K562 (cell line): ENCODE results near the gene SRD5A2. TPM values are rescaled to one million over a fixed set of nuclear protein-coding genes. Genes with fewer than 3 reads are reported as not detected.

ENCODE experiments used
- ATAC-seq: fragments of 200-7000 bp; cut with Tn5 transposase; 3 replicates; pipeline ENCODE4 v1.9.1; 2020; ENCODE audit warnings: moderate library complexity
- BruUV-seq: library from RNA; stranded (reverse); fragments of 400-500 nt; replicated peaks from 2 replicates; lab custom pipeline; 2021; lab: Mats Ljungman, UMichigan
- CTCF ChIA-PET: fragments of 300-600 bp; formaldehyde crosslinking; extraction: SDS; loops from one replicate; lab custom pipeline; 2021; ENCODE audit warnings: low intra/inter-chr PET ratio; lab: Yijun Ruan, JAX
- POLR2A ChIA-PET: fragments of 300-600, 350-650 bp; sonication (Branson Sonifier 250); formaldehyde crosslinking; extraction: SDS; loops from one replicate; lab custom pipeline; 2021; ENCODE audit warnings: antibody characterized with exemption, inconsistent platforms; lab: Yijun Ruan, JAX
- DNase-seq, 4 experiments: peaks; one replicate each; pipeline versions ENCODE4 v3.0.0 to v3.0.0-alpha.2; 2011 to 2018; ENCODE audit warnings: low spot score in 3 of 4, mixed read lengths in 3 of 4; ENCODE audit errors: extremely low read depth in 1 of 4
- FAIRE-seq: peaks from 2 replicates; lab custom pipeline; 2011; peaks lifted over from hg19 to GRCh38; lab: Jason Lieb, UNC
- H2AFZ ChIP-seq: 2 replicates; pipeline ENCODE4 v1.6.0; 2011; ENCODE audit warnings: low read depth, low read length, control low read depth, inconsistent platforms
- H3K27ac ChIP-seq: fragments of 200-600 bp; 3 replicates; pipeline ENCODE4 v1.8.0; 2011; ENCODE audit warnings: low read depth, mild to moderate bottlenecking, control low read depth, inconsistent platforms, low read length, moderate library complexity, mixed read lengths; ENCODE audit errors: extremely low read depth
- H3K27me3 ChIP-seq, 2 experiments: fragments of 300-600 bp in 1 of 2; 2 replicates in 1 of 2; 3 replicates in 1 of 2; pipeline versions ENCODE4 v1.6.0 to v1.8.0; 2011; ENCODE audit warnings: inconsistent platforms in 2 of 2, low read length in 2 of 2, mild to moderate bottlenecking in 1 of 2, mixed read lengths in 1 of 2, moderate library complexity in 1 of 2; ENCODE audit not compliant: control insufficient read depth in 2 of 2, insufficient read depth in 2 of 2
- H3K36me3 ChIP-seq: fragments of 300-600 bp; 3 replicates; pipeline ENCODE4 v1.8.0; 2011; ENCODE audit warnings: mild to moderate bottlenecking, low read length, inconsistent platforms; ENCODE audit not compliant: control insufficient read depth, insufficient read depth
- H3K4me1 ChIP-seq, 2 experiments: fragments of 200-600 bp in 1 of 2; replicated peaks in 1 of 2; 2 replicates in 1 of 2; 3 replicates in 1 of 2; pipeline versions ENCODE4 v1.5.1 to v1.8.0; 2011; ENCODE audit warnings: inconsistent platforms in 2 of 2, low read length in 2 of 2, mild to moderate bottlenecking in 1 of 2, mixed read lengths in 1 of 2, moderate library complexity in 1 of 2; ENCODE audit not compliant: control insufficient read depth in 2 of 2, insufficient read depth in 2 of 2
- H3K4me2 ChIP-seq: 2 replicates; pipeline ENCODE4 v1.6.1; 2011; ENCODE audit warnings: low read length, control low read depth, inconsistent platforms, mixed read lengths; ENCODE audit not compliant: insufficient read depth
- H3K4me3 ChIP-seq: fragments of 200-600 bp; sonication (generic), shearing (Covaris generic); 2 replicates; pipeline ENCODE4 v1.5.1; 2016; ENCODE audit warnings: control low read depth, inconsistent platforms
- H3K79me2 ChIP-seq: fragments of 200-600 bp; 3 replicates; pipeline ENCODE4 v1.8.0; 2011; ENCODE audit warnings: low read length, inconsistent platforms; ENCODE audit not compliant: control insufficient read depth, insufficient read depth
- H3K9ac ChIP-seq, 2 experiments: 2 replicates each; pipeline versions ENCODE4 v1.6.0 to v1.6.1; 2011; ENCODE audit warnings: low read depth in 2 of 2, low read length in 2 of 2, control low read depth in 1 of 2, inconsistent platforms in 1 of 2, mild to moderate bottlenecking in 1 of 2, mixed read lengths in 1 of 2; ENCODE audit not compliant: insufficient read depth in 1 of 2
- H3K9me1 ChIP-seq: one replicate; pipeline ENCODE4 v1.6.0; 2011; ENCODE audit warnings: inconsistent platforms, mild to moderate bottlenecking, low read length, moderate library complexity; ENCODE audit not compliant: control insufficient read depth, insufficient read depth
- H3K9me3 ChIP-seq: replicated peaks from 2 replicates; pipeline ENCODE4 v1.5.1; 2011; ENCODE audit warnings: low read depth, low read length, inconsistent platforms; ENCODE audit not compliant: control insufficient read depth, insufficient read depth
- H4K20me1 ChIP-seq: replicated peaks from 2 replicates; pipeline ENCODE4 v1.6.1; 2011; ENCODE audit warnings: low read length, inconsistent platforms, mixed read lengths; ENCODE audit not compliant: control insufficient read depth, insufficient read depth
- ARHGAP35 ChIP-seq: fragments of 450-650 bp; IDR thresholded peaks from 2 replicates; pipeline ENCODE4 v1.6.1; 2018; ENCODE audit not compliant: partially characterized antibody
- BRD4 ChIP-seq: fragments of 200-600 bp; sonication (generic); IDR thresholded peaks from 2 replicates; pipeline ENCODE4 v1.6.1; 2017; ENCODE audit warnings: inconsistent platforms
- FOXK2 ChIP-seq, 2 experiments: fragments of 450-650 bp; IDR thresholded peaks in 1 of 2; conservative IDR thresholded peaks in 1 of 2; 2 replicates each; pipeline ENCODE4 v1.6.1; 2016; ENCODE audit warnings: low read depth in 2 of 2, mild to moderate bottlenecking in 1 of 2
- KAT8 ChIP-seq: fragments of 450-650 bp; IDR thresholded peaks from 2 replicates; pipeline ENCODE4 v1.6.1; 2016; ENCODE audit warnings: low read depth, mild to moderate bottlenecking
- NCOA2 ChIP-seq, 2 experiments: fragments of 450-650 bp; IDR thresholded peaks; 2 replicates each; pipeline ENCODE4 v1.6.1; 2018; ENCODE audit warnings: mild to moderate bottlenecking in 2 of 2, moderate library complexity in 1 of 2; ENCODE audit not compliant: partially characterized antibody in 2 of 2
- PHF21A ChIP-seq: fragments of 450-650 bp; IDR thresholded peaks from 2 replicates; pipeline ENCODE4 v1.6.1; 2017; ENCODE audit warnings: low read depth, borderline replicate concordance
- POLR2G ChIP-seq: fragments of 200-400 bp; formaldehyde crosslinking; IDR thresholded peaks from 2 replicates; pipeline ENCODE4 v1.6.1; 2017; ENCODE audit warnings: low read depth, mild to moderate bottlenecking, antibody characterized with exemption, low read length, moderate library complexity
- ZBTB49 ChIP-seq: sonication (generic); formaldehyde crosslinking; IDR thresholded peaks from 2 replicates; pipeline ENCODE4 v1.8.0; 2022; ENCODE audit warnings: missing genetic modification reagents, mild to moderate bottlenecking, borderline replicate concordance
- ZEB2 ChIP-seq: fragments of 450-650 bp; IDR thresholded peaks from 2 replicates; pipeline ENCODE4 v1.6.1; 2016
- ZNF511 ChIP-seq: sonication (generic); formaldehyde crosslinking; IDR thresholded peaks from 2 replicates; pipeline ENCODE4 v1.8.0; 2022; ENCODE audit warnings: mild to moderate bottlenecking, missing genetic modification reagents
- ZNF518B ChIP-seq: fragments of 250-450 bp; sonication (Bioruptor Pico); IDR thresholded peaks from 2 replicates; pipeline ENCODE4 v1.5.0; 2021; ENCODE audit warnings: mild to moderate bottlenecking, moderate library complexity
- WGBS: fragments of 100-300 bp; shearing (Covaris generic); methylation state at CpG from one replicate; pipeline ENCODE4 v1.1.6; 2016; ENCODE audit warnings: low coverage, mixed read lengths; ENCODE audit not compliant: insufficient coverage; ENCODE audit errors: missing lambda C conversion rate; 5-methylcytosine and 5-hydroxymethylcytosine counted together
- in situ Hi-C: fragments of 300-500 bp; cut with MboI; formaldehyde crosslinking; loops from 4 replicates; pipeline ENCODE4 v1.15.0; 2018; ENCODE audit warnings: inconsistent platforms, mixed read lengths
- intact Hi-C: fragments of 100-400 bp; cut with micrococcal nuclease; formaldehyde crosslinking; loops from 2 replicates; pipeline ENCODE4 v1.14.2; 2022
- polyA plus RNA-seq, 8 experiments: library from polyadenylated mRNA; depleted of rRNA in 4 of 8; stranded (reverse) in 5 of 8; unstranded in 3 of 8; fragments of >200 nt; fragmentation: Nextera tagmentation in 2 of 8; fragmentation: Illumina TruSeq in 1 of 8; extraction: Ambion mirVana in 2 of 8; extraction: Trizol in 1 of 8; gene quantifications; 2 replicates each; pipeline versions ENCODE4 v1.2.1 to v1.2.3, GENCODE V29; 2011 to 2014; ENCODE audit warnings: inconsistent platforms in 1 of 8, missing spikeins in 1 of 8
- total RNA-seq, 7 experiments: library from RNA; depleted of rRNA in 6 of 7; stranded (reverse); fragments of >200 nt in 6 of 7; fragmentation: Illumina TruSeq in 2 of 7; extraction: Trizol in 2 of 7; gene quantifications; 2 replicates each; pipeline versions ENCODE4 v1.2.1 to v1.2.3, GENCODE V29; 2011 to 2021; ENCODE audit warnings: low replicate concordance in 1 of 7

SRD5A2 gene
- total and polyA plus RNA-seq, 9 of the 15 experiments (the other 6 are each of a cell fraction or from before 2014, with no cell fraction given) = 0.03 TPM; not detected in 8

- no peaks in the 10 kb centered on the region for H3K36me3 ChIP-seq
- H3K4me1 ChIP-seq = no peaks in the 10 kb centered on the region
- BruUV-seq = no TSS peak
- POLR2A ChIA-PET = no interaction called here
- TF ChIP-seq KAT8 (no peak), ZBTB49 (CRISPR knock-in tag) (no peak), ARHGAP35 (no peak)
- FAIRE-seq (no peak), ATAC-seq (no peak), DNase-seq (no peak)
- no peak overlapping the region for H2AFZ ChIP-seq
- in situ Hi-C loops (no loop called here), intact Hi-C loops (no loop called here)
- no peak overlapping the region for H3K4me2 ChIP-seq
- no peaks in the 10 kb centered on the region for H3K9me1 ChIP-seq
- H3K9ac ChIP-seq = no peak overlapping the region
- no peaks in the 10 kb centered on the region for H3K79me2 ChIP-seq
- no peaks in the 10 kb centered on the region for H4K20me1 ChIP-seq
- H3K27ac ChIP-seq = no peak overlapping the region
- H3K9me3 ChIP-seq = no peaks in the 10 kb centered on the region
- no peak overlapping the region for H3K4me3 ChIP-seq
- H3K27me3 ChIP-seq = no peaks in the 10 kb centered on the region
- CTCF ChIA-PET = no interaction called here
- 0% methylated on average over 3 of the region's 3 CpGs for WGBS
Measured at GRCh38 chr2:31606509-31606908, 25.8 kb upstream of the SRD5A2 start.

- no peak overlapping the region for H3K4me3 ChIP-seq
- no peak overlapping the region for H2AFZ ChIP-seq
- in situ Hi-C loops = no loop called here
- H4K20me1 ChIP-seq = no peaks in the 10 kb centered on the region
- H3K9me3 ChIP-seq = no peaks in the 10 kb centered on the region
- intact Hi-C loops = no loop called here
- no peaks in the 10 kb centered on the region for H3K9me1 ChIP-seq
- no peaks in the 10 kb centered on the region for H3K79me2 ChIP-seq
- no peak overlapping the region for H3K9ac ChIP-seq
- BruUV-seq = no TSS peak
- H3K4me2 ChIP-seq = no peak overlapping the region
- no peaks in the 10 kb centered on the region for H3K4me1 ChIP-seq
- FAIRE-seq = no peak
- no peak for DNase-seq
- H3K27ac ChIP-seq = no peak overlapping the region
- POLR2A ChIA-PET = no interaction called here
- CTCF ChIA-PET = no interaction called here
- H3K36me3 ChIP-seq = no peaks in the 10 kb centered on the region
- ATAC-seq = no peak
- H3K27me3 ChIP-seq = no peaks in the 10 kb centered on the region
- TF ChIP-seq POLR2G (no peak), ZNF511 (CRISPR knock-in tag) (no peak), PHF21A (no peak), FOXK2 (conservative IDR thresholded peaks at IDR 0.05 in 1 of 2, IDR thresholded peaks at IDR 0.05 in 1 of 2; ENCODE audit: low read depth in 2 of 2) (no peak), ZEB2 (no peak), ZNF518B (CRISPR knock-in tag) (no peak), BRD4 (no peak), NCOA2 (IDR thresholded peaks at IDR 0.05; ENCODE audit: partially characterized antibody in 2 of 2) (no peak)
Measured at GRCh38 chr2:31598694-31599093, 18.0 kb upstream of the SRD5A2 start.
